ENCODE measurements around the gene HMGN4. TPM values are rescaled to one million over a fixed set of nuclear protein-coding genes. Genes with fewer than 3 reads are reported as not detected.
A peak's percentile ranks its signal among the peaks of the same experiment; 100 is the strongest.

HMGN4 gene
- total RNA-seq, 4 donors from 2014 or later: 27.1 to 43.0 (median 39.2) TPM

GRCh38 chr6:26526928-26527327 lies 11.2 kb upstream of the HMGN4 start:
- intact Hi-C loops (cut with DNase I; ENCODE audit: low total_unique reads): no loop called here
- 90 to 98% methylated on average over 1 of the region's 1 CpG for WGBS, 2 donors

GRCh38 chr6:26530203-26530602 lies 8.0 kb upstream of the HMGN4 start:
- TF ChIP-seq CTCF (IDR thresholded peaks at IDR 0.05): no peak
- TF ChIP-seq POLR2A (IDR thresholded peaks at IDR 0.05): no peak
- intact Hi-C loops (cut with DNase I; ENCODE audit: low total_unique reads): no loop called here
- no peak overlapping the region for H3K4me3 ChIP-seq (ENCODE audit: low read depth, poor library complexity, severe bottlenecking)
- peak in 1 of 2 donors; percentile 26 for DNase-seq (ENCODE audit: low spot score in 2 of 2)
- WGBS, 2 donors: 96 to 100% methylated on average over 2 of the region's 2 CpGs

More at GRCh38 chr6:26526928-26527327, 11.2 kb upstream of the HMGN4 start:
- no peak for DNase-seq (ENCODE audit: low spot score in 2 of 2)
- no peak overlapping the region for H3K4me3 ChIP-seq (ENCODE audit: low read depth, poor library complexity, severe bottlenecking)
- TF ChIP-seq POLR2A (IDR thresholded peaks at IDR 0.05) (no peak), CTCF (IDR thresholded peaks at IDR 0.05) (no peak)

GRCh38 chr6:26531897-26532296 lies 6.3 kb upstream of the HMGN4 start:
- DNase-seq (ENCODE audit: low spot score in 2 of 2): peak in 1 of 2 donors; percentile 53
- intact Hi-C loops (cut with DNase I; ENCODE audit: low total_unique reads): no loop called here
- no peak for TF ChIP-seq POLR2A (IDR thresholded peaks at IDR 0.05)
- TF ChIP-seq CTCF (IDR thresholded peaks at IDR 0.05): no peak
- H3K4me3 ChIP-seq (ENCODE audit: low read depth, poor library complexity, severe bottlenecking): no peak overlapping the region
- WGBS, 2 donors: 96 to 100% methylated on average over 1 of the region's 1 CpG

- WGBS, 2 donors: 1% methylated on average over 28 of the region's 28 CpGs
- intact Hi-C loops (cut with DNase I; ENCODE audit: low total_unique reads): no loop called here
These were observed 5.3 kb upstream of the HMGN4 start for GRCh38 chr6:26532699-26533531.

GRCh38 chr6:26533532-26533931 lies 4.6 kb upstream of the HMGN4 start:
- WGBS, 2 donors: 4% methylated on average over 1 of the region's 1 CpG
- no peak for DNase-seq (ENCODE audit: low spot score in 2 of 2)
- TF ChIP-seq CTCF (IDR thresholded peaks at IDR 0.05) (no peak), POLR2A (IDR thresholded peaks at IDR 0.05) (no peak)
- intact Hi-C loops (cut with DNase I; ENCODE audit: low total_unique reads): no loop called here
- H3K4me3 ChIP-seq (ENCODE audit: low read depth, poor library complexity, severe bottlenecking): peak overlapping the region; percentile 62

More at GRCh38 chr6:26532699-26533531, 5.3 kb upstream of the HMGN4 start:
- peak; percentile 93 to 97 for DNase-seq (ENCODE audit: low spot score in 2 of 2)
- H3K4me3 ChIP-seq (ENCODE audit: low read depth, poor library complexity, severe bottlenecking): peak overlapping the region; percentile 62
- TF ChIP-seq CTCF (IDR thresholded peaks at IDR 0.05) (no peak), POLR2A (IDR thresholded peaks at IDR 0.05) (no peak)
